HG03354 (cell line): ENCODE results near the gene NRG2.

Experiments used
- ATAC-seq: cut with Tn5 transposase; IDR thresholded peaks from one replicate; pipeline ENCODE4 v1.9.1; 2021; ENCODE audit warnings: mild to moderate bottlenecking; ENCODE audit not compliant: unreplicated experiment, poor library complexity, severe bottlenecking

Gene NRG2

GRCh38 chr5:139954462-139954861 is 88.6 kb downstream of the NRG2 start:
- no peak for ATAC-seq

GRCh38 chr5:139954022-139954421 is 89.1 kb downstream of the NRG2 start:
- ATAC-seq: no peak

- no peak for ATAC-seq
These were observed 90.5 kb downstream of the NRG2 start for GRCh38 chr5:139952574-139952973.

- ATAC-seq: no peak
These were observed 91.1 kb downstream of the NRG2 start for GRCh38 chr5:139951983-139952382.

- no peak for ATAC-seq
These were observed 91.7 kb downstream of the NRG2 start for GRCh38 chr5:139951296-139951924.

- no peak for ATAC-seq
These were observed 92.7 kb downstream of the NRG2 start for GRCh38 chr5:139950436-139950835.

- no peak for ATAC-seq
These were observed 93.4 kb downstream of the NRG2 start for GRCh38 chr5:139949710-139950109.

GRCh38 chr5:139947727-139948126 is 95.4 kb downstream of the NRG2 start:
- ATAC-seq: no peak

- ATAC-seq: no peak
These were observed 96.7 kb downstream of the NRG2 start for GRCh38 chr5:139946440-139946839.

GRCh38 chr5:139946006-139946405 is 97.1 kb downstream of the NRG2 start:
- no peak for ATAC-seq

GRCh38 chr5:139942243-139942642 is 100.9 kb downstream of the NRG2 start:
- ATAC-seq: no peak

GRCh38 chr5:139930406-139930805 is 112.7 kb downstream of the NRG2 start:
- no peak for ATAC-seq

GRCh38 chr5:139926797-139927503 is 116.1 kb downstream of the NRG2 start:
- no peak for ATAC-seq

- no peak for ATAC-seq
These were observed 117.2 kb downstream of the NRG2 start for GRCh38 chr5:139925650-139926640.

- no peak for ATAC-seq
These were observed 117.9 kb downstream of the NRG2 start for GRCh38 chr5:139925216-139925562.

- ATAC-seq: no peak
These were observed 118.5 kb downstream of the NRG2 start for GRCh38 chr5:139924294-139925215.

- ATAC-seq: no peak
These were observed 123.8 kb downstream of the NRG2 start for GRCh38 chr5:139919308-139919707.

GRCh38 chr5:139915834-139916233 is 127.3 kb downstream of the NRG2 start:
- ATAC-seq: no peak

- no peak for ATAC-seq
These were observed 127.8 kb downstream of the NRG2 start for GRCh38 chr5:139915266-139915665.
